Epithelial cell of prostate (primary cell): ENCODE data around the gene FAF1.
"Not testable (repeated sequence)": the region's sequence is repeated elsewhere in the genome, so short reads cannot be mapped to it uniquely, and the experiment has no call there.

ENCODE experiments used
- DNase-seq: peaks from one replicate; pipeline ENCODE4 v3.0.0-alpha.2; 2011; ENCODE audit warnings: low read depth, low spot score
- H3K27ac ChIP-seq: fragments of 450-650 bp; 2 replicates; pipeline ENCODE4 v1.5.1; 2017; ENCODE audit warnings: mild to moderate bottlenecking

The FAF1 gene

DNA sequence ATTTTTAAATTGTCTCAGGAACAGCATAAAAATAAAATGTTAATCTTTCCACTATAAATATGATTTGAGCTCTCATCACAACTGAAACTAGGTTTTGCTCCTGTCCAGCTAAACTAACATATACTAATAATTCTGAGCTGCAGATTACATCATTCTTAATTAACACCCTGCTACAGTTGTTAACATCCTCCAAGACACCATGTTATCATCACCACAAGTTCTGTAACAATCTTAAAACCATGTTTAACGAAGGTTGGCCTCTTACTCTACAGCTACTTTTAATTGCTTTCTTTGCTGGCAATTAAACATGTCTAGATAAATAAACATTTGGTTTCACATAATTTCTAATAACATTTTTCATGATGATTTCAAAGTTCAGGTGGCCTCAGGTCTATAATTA, 240.9 kb downstream of the FAF1 start:
- H3K27ac ChIP-seq, result no peak overlapping the region

GRCh38 chr1:50717327-50717726, 242.7 kb downstream of the FAF1 start:
- DNase-seq, result no peak
- H3K27ac ChIP-seq, result no peak overlapping the region

More for the DNA sequence above, 240.9 kb downstream of the FAF1 start:
- DNase-seq, result no peak

DNA sequence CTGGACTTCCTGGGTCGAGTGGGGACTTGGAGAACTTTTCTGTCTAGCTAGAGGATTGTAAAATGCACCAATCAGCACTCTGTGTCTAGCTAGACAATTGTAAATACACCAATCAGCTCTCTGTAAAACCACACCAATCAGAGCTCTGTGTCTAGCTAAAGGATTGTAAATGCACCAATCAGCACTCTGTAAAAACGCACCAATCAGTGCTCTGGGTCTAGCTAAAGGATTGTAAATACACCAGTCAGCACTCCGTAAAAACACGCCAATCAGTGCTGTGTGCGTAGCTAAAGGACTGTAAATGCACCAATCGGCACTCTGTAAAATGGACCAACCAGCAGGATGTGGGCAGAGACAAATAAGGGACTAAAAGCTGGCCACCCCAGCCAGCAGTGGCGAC, 243.6 kb downstream of the FAF1 start:
- not testable (repeated sequence) for H3K27ac ChIP-seq, DNase-seq

GRCh38 chr1:50710099-50710498, 250.0 kb downstream of the FAF1 start:
- no peak for DNase-seq

DNA sequence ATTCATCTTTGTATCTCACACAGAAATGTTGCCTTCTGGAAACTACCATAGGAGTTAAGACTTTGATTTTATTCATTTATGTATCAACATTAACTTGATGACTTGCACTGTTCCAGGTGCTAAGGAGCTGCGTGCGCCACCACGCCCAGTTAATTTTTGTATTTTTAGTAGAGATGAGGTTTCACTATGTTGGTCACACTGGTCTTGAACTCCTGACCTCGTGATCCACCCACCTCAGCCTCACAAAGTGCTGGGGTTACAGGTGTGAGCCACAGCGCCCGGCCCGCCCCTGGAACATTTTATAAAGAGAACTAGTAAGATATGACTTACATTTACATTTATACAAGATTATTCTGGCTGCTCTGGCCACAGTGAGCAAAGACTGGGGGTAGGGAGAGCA, 252.2 kb downstream of the FAF1 start:
- no peak overlapping the region for H3K27ac ChIP-seq
- DNase-seq, result no peak

More at GRCh38 chr1:50710099-50710498, 250.0 kb downstream of the FAF1 start:
- no peak overlapping the region for H3K27ac ChIP-seq

- DNase-seq, result peak; percentile 55
- peak overlapping the region; percentile 51 for H3K27ac ChIP-seq
Observed at GRCh38 chr1:50705699-50706098, 254.4 kb downstream of the FAF1 start.

DNA sequence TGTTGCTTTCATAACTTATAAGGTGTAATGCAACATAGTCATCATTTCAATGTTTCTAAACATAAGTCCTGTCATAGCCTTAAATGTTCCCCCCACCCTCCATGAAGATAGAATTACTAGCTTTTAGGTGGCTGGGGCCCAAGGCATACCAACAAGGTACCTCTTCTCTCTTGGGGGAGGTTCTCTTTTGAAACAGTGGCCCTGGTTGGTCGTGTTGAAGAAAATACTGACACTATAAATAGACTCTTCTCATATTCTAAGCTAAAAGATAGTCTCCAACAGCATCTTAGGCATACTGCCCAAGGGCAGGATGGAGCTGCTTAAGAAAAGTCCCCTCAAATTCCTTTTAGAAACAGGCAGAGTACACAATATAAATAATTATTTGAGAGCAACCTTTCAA, 255.0 kb downstream of the FAF1 start:
- H3K27ac ChIP-seq, result peak overlapping the region; percentile 51
- no peak for DNase-seq

DNA sequence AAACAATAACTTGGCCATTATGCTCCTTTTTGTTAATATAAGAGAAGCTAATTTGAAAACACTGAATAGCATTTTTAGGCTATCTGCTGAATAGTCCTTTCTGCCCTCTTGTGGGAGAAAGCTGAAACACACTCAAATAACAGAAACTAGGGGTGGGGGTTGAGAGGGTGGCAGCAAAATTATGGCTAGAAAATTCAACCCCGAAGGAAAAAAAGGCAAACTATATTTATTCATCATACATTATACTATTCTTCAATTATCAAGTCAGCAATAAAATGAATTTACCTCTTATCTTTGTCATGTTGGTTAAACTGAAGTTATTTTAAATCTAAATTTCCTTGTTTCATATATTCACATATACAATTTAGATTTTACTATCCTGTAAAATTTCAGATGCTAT, 255.9 kb downstream of the FAF1 start:
- DNase-seq, result no peak
- no peak overlapping the region for H3K27ac ChIP-seq

DNA sequence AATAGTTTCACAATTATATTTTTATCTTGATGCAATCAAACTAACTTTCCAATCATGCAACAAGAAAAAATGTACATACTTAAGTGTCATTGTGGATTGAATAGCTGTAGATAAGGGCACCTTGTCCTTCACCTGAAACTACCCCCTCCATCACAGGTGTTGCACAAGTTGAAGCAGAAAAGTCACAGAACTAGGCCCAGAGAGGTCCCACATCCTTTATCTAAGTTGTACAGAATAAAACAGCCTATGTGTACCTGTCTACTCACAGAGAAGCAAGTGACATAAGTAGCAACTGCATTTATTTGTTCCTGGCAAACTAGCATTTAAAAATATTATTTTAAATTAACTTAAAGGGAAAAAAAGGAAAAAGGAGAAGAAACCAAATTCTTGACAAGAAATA, 256.8 kb downstream of the FAF1 start:
- no peak for DNase-seq
- H3K27ac ChIP-seq, result no peak overlapping the region

GRCh38 chr1:50702395-50702794, 257.7 kb downstream of the FAF1 start:
- DNase-seq, result no peak
- no peak overlapping the region for H3K27ac ChIP-seq

DNA sequence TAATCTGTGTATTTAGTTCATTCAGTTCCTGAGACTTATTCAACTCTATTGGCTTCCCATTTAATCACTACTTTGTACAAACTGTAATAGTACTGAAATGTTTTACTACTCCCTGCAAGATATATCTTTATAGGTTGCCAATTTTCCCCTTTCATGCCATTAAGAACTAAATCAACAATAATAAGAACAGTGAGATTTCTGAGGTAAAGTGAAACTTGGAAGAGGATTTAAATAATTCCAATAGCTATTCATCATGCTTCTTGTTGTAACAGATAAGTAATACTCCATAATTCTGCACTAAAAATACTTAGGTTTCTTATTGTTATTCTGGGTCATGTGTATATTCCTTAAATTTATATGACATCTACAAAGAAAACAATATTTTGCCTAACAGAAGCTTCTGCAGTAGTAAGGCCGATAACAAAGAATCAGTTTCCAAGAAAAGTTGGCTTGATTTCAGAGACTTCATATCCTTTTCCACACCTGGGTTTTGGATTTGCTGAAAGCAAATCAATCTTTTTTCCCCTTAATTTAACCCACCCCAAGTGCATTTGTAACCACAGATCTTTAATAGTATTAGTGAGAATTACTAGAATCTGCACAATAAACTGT, 258.3 kb downstream of the FAF1 start:
- DNase-seq, result no peak
- H3K27ac ChIP-seq, result no peak overlapping the region

DNA sequence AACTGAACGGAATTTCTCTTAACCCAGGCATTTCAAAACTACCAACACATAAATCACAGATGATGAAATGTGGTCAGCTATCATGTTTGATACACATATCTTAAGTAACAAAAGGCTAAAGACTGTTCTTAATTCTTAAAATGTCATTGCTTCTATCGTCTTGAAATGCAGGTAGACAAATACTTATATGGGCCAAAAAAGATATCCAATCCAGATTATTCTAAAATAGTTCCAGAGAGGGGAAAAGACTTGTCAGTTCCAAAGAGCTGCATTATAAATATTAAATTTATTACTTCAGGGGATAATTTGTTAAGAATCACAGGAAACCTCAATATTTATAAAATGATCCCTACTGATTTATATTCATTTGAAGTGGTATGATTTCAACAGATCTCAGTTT, 259.4 kb downstream of the FAF1 start:
- no peak for DNase-seq
- no peak overlapping the region for H3K27ac ChIP-seq

- DNase-seq, result no peak
- no peak overlapping the region for H3K27ac ChIP-seq
Observed at GRCh38 chr1:50700214-50700613, 259.9 kb downstream of the FAF1 start.

DNA sequence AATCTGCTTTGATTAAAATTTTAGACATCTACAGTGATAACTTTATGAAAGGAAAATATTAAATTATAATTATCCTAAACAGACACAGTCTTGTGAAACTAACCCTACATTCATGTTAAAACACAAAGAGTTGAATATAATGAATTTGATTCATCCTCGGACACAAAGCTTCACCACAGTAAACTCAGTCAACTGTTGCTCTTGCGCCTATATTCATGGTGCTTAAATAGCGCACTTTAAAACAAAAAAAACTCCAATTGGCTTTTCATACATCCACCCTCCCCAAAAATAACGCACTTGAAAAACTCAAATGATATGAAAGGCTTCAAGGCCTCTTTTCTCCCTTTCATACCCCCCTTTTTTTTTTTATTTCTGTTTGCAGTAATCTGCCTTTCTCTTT, 260.3 kb downstream of the FAF1 start:
- no peak for DNase-seq
- H3K27ac ChIP-seq, result no peak overlapping the region

DNA sequence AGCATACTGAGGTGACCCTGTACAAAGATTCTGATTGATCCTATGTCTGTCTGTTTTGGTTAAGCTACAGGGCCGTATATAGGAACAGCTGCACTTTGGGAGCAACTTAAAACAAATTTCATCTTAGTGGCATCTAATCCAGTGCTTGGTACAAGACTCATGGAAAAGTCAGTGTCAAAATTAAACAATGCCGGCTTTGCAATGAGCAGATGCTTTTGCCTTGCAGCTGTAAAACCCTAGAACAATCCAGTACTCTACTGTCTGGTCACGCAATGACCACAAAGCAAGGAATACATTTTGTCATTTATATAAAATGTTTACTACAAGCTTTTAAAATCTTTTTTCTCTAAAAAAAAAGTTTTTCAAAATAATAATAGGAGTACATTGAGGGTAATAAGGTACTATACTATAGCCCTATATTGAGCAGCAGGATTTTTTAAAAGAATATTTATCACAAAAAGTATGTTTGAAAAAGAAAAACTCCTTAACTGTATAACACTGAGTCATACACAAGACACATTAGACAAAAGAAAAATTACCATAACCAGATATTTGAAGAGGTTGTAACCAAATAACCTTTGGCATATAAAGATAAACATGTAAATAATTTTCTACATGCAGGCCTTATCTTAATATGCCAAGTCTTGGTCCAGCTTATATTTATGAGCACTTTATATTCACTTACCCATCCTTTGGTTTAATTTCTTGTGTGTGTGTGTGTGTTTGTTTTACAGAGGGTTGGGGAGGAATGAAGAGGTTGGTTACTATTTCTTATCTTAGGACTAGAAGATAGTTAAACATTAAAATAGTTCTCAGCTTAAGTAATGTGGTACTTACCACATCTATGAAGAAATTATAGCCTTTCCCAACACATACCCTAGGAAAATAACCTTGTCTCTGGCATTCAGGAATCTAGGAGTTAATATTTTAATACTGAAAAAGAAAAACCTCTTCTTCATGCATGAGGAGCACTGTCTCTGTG, 262.3 kb downstream of the FAF1 start:
- DNase-seq, result no peak
- H3K27ac ChIP-seq, result no peak overlapping the region

DNA sequence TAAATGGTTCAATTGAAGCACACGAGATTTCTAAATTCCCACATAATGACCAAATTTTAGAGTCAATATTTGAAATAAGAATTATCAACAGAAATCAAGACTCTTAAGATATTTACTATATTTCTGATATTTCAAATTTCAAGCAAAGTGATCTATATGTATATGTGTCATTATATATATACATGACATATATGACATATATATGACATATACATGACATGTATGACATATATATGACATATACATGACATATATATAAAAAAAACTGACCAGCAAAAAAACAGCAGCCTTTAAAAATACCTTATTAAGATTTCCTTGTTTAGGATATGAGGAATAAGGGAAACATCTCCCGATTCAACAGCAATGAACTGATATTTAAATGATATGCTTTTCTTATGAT, 266.2 kb downstream of the FAF1 start:
- no peak for DNase-seq
- H3K27ac ChIP-seq, result no peak overlapping the region

DNA sequence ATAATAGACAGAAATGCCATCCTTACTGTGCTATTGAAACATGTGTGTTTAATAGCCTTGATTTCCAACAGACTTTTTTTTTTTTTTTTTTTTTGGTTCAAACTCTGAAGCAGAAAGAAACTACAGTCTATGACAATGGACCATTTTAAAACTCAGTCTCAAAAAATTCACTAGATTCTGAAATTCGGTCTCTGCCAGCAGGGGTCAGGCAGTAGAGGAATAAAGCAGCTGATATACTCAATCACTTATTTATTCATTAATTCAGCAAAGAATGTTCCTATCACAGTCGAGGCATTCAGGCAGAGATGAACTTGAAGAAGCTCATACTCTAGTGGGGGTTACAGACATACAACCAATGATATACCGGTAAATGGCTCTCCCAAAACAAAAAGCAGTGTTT, 275.9 kb downstream of the FAF1 start:
- no peak overlapping the region for H3K27ac ChIP-seq
- no peak for DNase-seq

GRCh38 chr1:50681931-50682330, 278.1 kb downstream of the FAF1 start:
- no peak for DNase-seq

DNA sequence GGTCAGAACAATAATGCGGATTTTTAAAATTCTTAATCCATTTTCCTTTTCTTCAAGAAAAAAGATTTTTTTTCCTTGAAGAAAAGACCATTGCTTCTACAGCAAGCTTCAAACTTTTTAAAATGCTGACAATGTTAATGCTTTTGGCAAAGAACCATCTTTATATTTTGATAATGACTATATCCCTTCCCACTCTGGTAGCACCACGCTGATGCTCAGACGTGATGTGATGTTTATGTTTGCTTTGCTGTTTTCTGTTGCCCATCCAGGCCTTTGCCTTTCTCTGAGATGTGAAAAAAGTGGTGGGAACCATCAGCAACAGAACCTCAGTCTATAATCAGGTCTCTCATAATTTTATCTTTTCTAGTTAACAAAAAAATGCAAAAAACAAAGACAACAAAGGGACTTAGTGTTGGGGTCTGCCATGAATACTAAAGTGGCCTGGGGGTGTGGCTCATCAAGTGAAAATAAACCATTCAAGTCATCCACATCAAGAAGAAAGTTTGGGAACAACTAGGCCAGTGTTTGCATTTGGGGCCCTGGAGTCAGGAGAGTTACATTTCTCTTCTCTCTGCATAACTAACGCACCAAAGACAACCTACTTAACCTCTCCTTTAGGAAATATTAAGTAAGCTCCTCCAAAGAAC, 292.2 kb downstream of the FAF1 start:
- H3K27ac ChIP-seq, result no peak overlapping the region
- DNase-seq, result no peak

More at GRCh38 chr1:50681931-50682330, 278.1 kb downstream of the FAF1 start:
- H3K27ac ChIP-seq, result no peak overlapping the region

GRCh38 chr1:50667272-50667671, 292.8 kb downstream of the FAF1 start:
- no peak overlapping the region for H3K27ac ChIP-seq
- no peak for DNase-seq

DNA sequence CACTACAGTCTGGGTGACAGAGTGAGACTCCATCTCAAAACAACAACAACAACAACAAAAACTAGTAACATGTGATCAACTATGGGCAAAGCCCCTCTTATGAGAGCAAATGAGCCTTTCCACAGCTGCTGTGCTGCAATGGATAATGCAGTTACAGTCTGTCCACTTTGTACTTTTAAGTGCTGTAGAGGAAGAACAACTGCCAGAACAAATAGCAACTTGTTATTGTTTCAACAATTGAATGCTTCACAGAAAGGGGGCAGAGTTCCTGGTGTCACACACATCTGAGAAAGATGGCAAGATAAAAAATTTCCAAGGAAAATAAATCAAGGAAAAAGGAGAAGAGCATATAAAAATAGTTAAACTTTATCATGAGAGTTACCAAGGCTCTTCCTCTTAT, 293.2 kb downstream of the FAF1 start:
- no peak overlapping the region for H3K27ac ChIP-seq
- no peak for DNase-seq
